HepG2 (cell line): ENCODE results near the gene TAF11.

Experiments used
- POLR2A ChIP-seq, 2 experiments: IDR thresholded peaks; 2 replicates each; pipeline ENCODE4 v1.6.1; 2011; ENCODE audit warnings: low read depth in 2 of 2, low read length in 2 of 2, mild to moderate bottlenecking in 1 of 2, moderate library complexity in 1 of 2; ENCODE audit not compliant: insufficient read depth in 1 of 2
- SRF ChIP-seq: IDR thresholded peaks from 2 replicates; pipeline ENCODE4 v1.6.1; 2011; ENCODE audit warnings: mild to moderate bottlenecking, low read depth, low read length, moderate library complexity
- ZNF350 ChIP-seq: sonication (generic); formaldehyde crosslinking; IDR thresholded peaks from 2 replicates; pipeline ENCODE4 v1.4.0; 2020; ENCODE audit warnings: mild to moderate bottlenecking, low read depth, missing genetic modification reagents, borderline replicate concordance
- ZNF75D ChIP-seq: sonication (generic); formaldehyde crosslinking; IDR thresholded peaks from 2 replicates; pipeline ENCODE4 v1.8.1; 2023; ENCODE audit warnings: missing genetic modification reagents, mild to moderate bottlenecking, borderline replicate concordance
- TF ChIP-seq, protein P1 (sequence below): sonication (generic); formaldehyde crosslinking; IDR thresholded peaks from 2 replicates; pipeline ENCODE4 v1.5.1; 2020; ENCODE audit warnings: mild to moderate bottlenecking, missing genetic modification reagents

DNA sequence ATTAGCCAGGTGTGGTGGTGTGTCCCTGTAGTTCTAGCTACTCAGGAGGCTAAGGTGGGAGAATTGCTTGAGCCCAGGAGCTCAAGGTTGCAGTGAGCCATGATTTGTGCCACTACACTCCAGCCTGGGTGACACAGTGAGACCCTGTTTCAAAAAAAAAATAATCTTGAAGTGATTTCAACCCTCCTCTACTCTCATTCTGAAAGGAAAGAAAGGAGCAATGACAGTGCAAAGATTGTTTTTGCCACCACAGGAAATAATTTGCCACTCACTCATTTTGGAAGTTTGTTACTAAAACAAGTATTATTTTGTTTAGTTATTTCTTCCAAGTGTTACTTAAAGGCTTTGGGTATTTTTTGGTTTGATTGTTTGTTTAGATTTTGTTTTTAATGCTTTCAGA, 50.3 kb downstream of the TAF11 start:
- TF ChIP-seq ZNF75D (CRISPR knock-in tag), result no peak
- no peak for TF ChIP-seq POLR2A (IDR thresholded peaks at IDR 0.05; ENCODE audit: insufficient read depth in 1 of 2, low read depth in 2 of 2, low read length in 2 of 2)
- TF ChIP-seq SRF, result no peak
- TF ChIP-seq, protein P1, sequence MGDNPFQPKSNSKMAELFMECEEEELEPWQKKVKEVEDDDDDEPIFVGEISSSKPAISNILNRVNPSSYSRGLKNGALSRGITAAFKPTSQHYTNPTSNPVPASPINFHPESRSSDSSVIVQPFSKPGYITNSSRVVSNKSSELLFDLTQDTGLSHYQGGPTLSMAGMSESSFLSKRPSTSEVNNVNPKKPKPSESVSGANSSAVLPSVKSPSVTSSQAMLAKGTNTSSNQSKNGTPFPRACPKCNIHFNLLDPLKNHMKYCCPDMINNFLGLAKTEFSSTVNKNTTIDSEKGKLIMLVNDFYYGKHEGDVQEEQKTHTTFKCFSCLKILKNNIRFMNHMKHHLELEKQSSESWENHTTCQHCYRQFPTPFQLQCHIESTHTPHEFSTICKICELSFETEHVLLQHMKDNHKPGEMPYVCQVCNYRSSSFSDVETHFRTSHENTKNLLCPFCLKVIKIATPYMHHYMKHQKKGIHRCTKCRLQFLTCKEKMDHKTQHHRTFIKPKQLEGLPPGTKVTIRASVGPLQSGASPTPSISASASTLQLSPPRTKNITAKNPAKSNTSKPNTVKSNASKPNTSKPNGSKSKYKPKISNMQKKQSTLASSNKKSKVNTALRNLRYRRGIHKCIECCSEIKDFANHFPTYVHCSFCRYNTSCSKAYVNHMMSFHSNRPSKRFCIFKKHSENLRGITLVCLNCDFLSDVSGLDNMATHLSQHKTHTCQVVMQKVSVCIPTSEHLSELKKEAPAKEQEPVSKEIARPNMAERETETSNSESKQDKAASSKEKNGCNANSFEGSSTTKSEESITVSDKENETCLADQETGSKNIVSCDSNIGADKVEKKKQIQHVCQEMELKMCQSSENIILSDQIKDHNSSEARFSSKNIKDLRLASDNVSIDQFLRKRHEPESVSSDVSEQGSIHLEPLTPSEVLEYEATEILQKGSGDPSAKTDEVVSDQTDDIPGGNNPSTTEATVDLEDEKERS (CRISPR knock-in tag), result no peak
- TF ChIP-seq ZNF350 (CRISPR knock-in tag), result no peak
